H9 (cell line): ENCODE measurements around the gene GSX1. TPM values are rescaled to one million over a fixed set of nuclear protein-coding genes. Genes with fewer than 3 reads are reported as not detected.

Experiments used
- DNase-seq: peaks from one replicate; pipeline ENCODE4 v3.0.0-alpha.2; 2017
- H2AFZ ChIP-seq: one replicate; pipeline ENCODE4 v1.6.1; 2013; ENCODE audit warnings: mild to moderate bottlenecking, low read length, control low read depth, moderate library complexity
- H2AK5ac ChIP-seq: 2 replicates; pipeline ENCODE4 v1.6.1; 2013; ENCODE audit warnings: low read length, control low read depth, mixed read lengths; ENCODE audit not compliant: insufficient read length
- H2BK120ac ChIP-seq: one replicate; pipeline ENCODE4 v1.6.1; 2013; ENCODE audit warnings: low read depth, mild to moderate bottlenecking, low read length, control low read depth, inconsistent platforms; ENCODE audit not compliant: poor library complexity, severe bottlenecking
- H2BK12ac ChIP-seq: 2 replicates; pipeline ENCODE4 v1.6.1; 2013; ENCODE audit warnings: low read length, control low read depth, mixed read lengths, low read depth; ENCODE audit not compliant: insufficient read length
- H2BK15ac ChIP-seq: 2 replicates; pipeline ENCODE4 v1.6.1; 2013; ENCODE audit warnings: low read depth, low read length, control low read depth
- H2BK20ac ChIP-seq: one replicate; pipeline ENCODE4 v1.6.1; 2013; ENCODE audit warnings: low read depth, mild to moderate bottlenecking, low read length, control low read depth, inconsistent platforms; ENCODE audit not compliant: poor library complexity, severe bottlenecking
- H2BK5ac ChIP-seq: 2 replicates; pipeline ENCODE4 v1.6.1; 2013; ENCODE audit warnings: low read length, control low read depth, mixed read lengths; ENCODE audit not compliant: insufficient read length
- H3K14ac ChIP-seq: 2 replicates; pipeline ENCODE4 v1.6.1; 2013; ENCODE audit warnings: low read length, control low read depth; ENCODE audit not compliant: insufficient read depth
- H3K18ac ChIP-seq: 2 replicates; pipeline ENCODE4 v1.6.1; 2013; ENCODE audit warnings: low read depth, mild to moderate bottlenecking, mixed read lengths, low read length, control low read depth; ENCODE audit not compliant: insufficient read length
- H3K23ac ChIP-seq: 2 replicates; pipeline ENCODE4 v1.6.1; 2013; ENCODE audit warnings: low read length, control low read depth, mixed read lengths, low read depth; ENCODE audit not compliant: insufficient read length
- H3K23me2 ChIP-seq: 2 replicates; pipeline ENCODE4 v1.6.1; 2013; ENCODE audit warnings: low read depth, mild to moderate bottlenecking, mixed read lengths, low read length, control low read depth; ENCODE audit not compliant: insufficient read length, poor library complexity, severe bottlenecking
- H3K27ac ChIP-seq: 2 replicates; pipeline ENCODE4 v1.5.1; 2013; ENCODE audit warnings: low read length, control low read depth, mixed read lengths, low read depth; ENCODE audit not compliant: insufficient read length
- H3K27me3 ChIP-seq: 2 replicates; pipeline ENCODE4 v1.6.1; 2013; ENCODE audit warnings: low read length, control low read depth, inconsistent platforms; ENCODE audit not compliant: insufficient read depth
- H3K4ac ChIP-seq: 2 replicates; pipeline ENCODE4 v1.6.1; 2013; ENCODE audit warnings: low read depth, mild to moderate bottlenecking, control low read depth, inconsistent platforms, low read length, moderate library complexity
- H3K4me1 ChIP-seq: 2 replicates; pipeline ENCODE4 v1.6.1; 2013; ENCODE audit warnings: low read length, control low read depth, inconsistent platforms; ENCODE audit not compliant: insufficient read depth
- H3K4me2 ChIP-seq: 2 replicates; pipeline ENCODE4 v1.6.1; 2013; ENCODE audit warnings: low read length, control low read depth, mixed read lengths; ENCODE audit not compliant: insufficient read length, insufficient read depth
- H3K56ac ChIP-seq: 2 replicates; pipeline ENCODE4 v1.6.1; 2013; ENCODE audit warnings: low read depth, mild to moderate bottlenecking, mixed read lengths, low read length, control low read depth; ENCODE audit not compliant: insufficient read length
- H3K79me1 ChIP-seq: 2 replicates; pipeline ENCODE4 v1.6.1; 2013; ENCODE audit warnings: low read depth, mild to moderate bottlenecking, moderate library complexity, low read length, control low read depth, inconsistent platforms; ENCODE audit not compliant: insufficient read depth, poor library complexity, severe bottlenecking
- H3K79me2 ChIP-seq: 2 replicates; pipeline ENCODE4 v1.6.1; 2013; ENCODE audit warnings: low read length, control low read depth, inconsistent platforms; ENCODE audit not compliant: insufficient read depth
- H3K9ac ChIP-seq: 2 replicates; pipeline ENCODE4 v1.6.1; 2013; ENCODE audit warnings: low read length, control low read depth, mixed read lengths; ENCODE audit not compliant: insufficient read length; ENCODE audit errors: extremely low read depth
- H3K9me3 ChIP-seq: one replicate; pipeline ENCODE4 v1.6.1; 2013; ENCODE audit warnings: low read depth, low read length, inconsistent platforms; ENCODE audit not compliant: control insufficient read depth
- H3T11ph ChIP-seq: one replicate; pipeline ENCODE4 v1.6.1; 2013; ENCODE audit warnings: mild to moderate bottlenecking, low read length, control low read depth, inconsistent platforms
- H4K20me1 ChIP-seq: one replicate; pipeline ENCODE4 v1.6.1; 2013; ENCODE audit not compliant: control insufficient read depth, insufficient read length, insufficient read depth
- H4K5ac ChIP-seq: 2 replicates; pipeline ENCODE4 v1.6.1; 2013; ENCODE audit warnings: low read depth, mild to moderate bottlenecking, mixed read lengths, low read length, control low read depth; ENCODE audit not compliant: insufficient read length
- H4K8ac ChIP-seq: replicated peaks from 2 replicates; pipeline ENCODE4 v1.6.1; 2013; ENCODE audit warnings: low read length, control low read depth, mixed read lengths, low read depth; ENCODE audit not compliant: insufficient read length
- H4K91ac ChIP-seq: 2 replicates; pipeline ENCODE4 v1.6.1; 2013; ENCODE audit warnings: low read depth, mild to moderate bottlenecking, moderate library complexity, mixed read lengths, low read length, control low read depth; ENCODE audit not compliant: insufficient read length
- H3K27ac Mint-ChIP-seq, 3 experiments: 2 replicates in 2 of 3; 3 replicates in 1 of 3; pipeline ENCODE4 v1.8.0; 2020 to 2021; ENCODE audit warnings: mixed read lengths in 3 of 3, mild to moderate bottlenecking in 1 of 3, moderate library complexity in 1 of 3
- H3K27me3 Mint-ChIP-seq: 2 replicates; pipeline ENCODE4 v1.8.0; 2021; ENCODE audit warnings: low read depth, mild to moderate bottlenecking, moderate library complexity, mixed read lengths
- H3K36me3 Mint-ChIP-seq, 3 experiments: 2 replicates in 2 of 3; 3 replicates in 1 of 3; pipeline ENCODE4 v1.8.0; 2020 to 2021; ENCODE audit warnings: low read depth in 3 of 3, mixed read lengths in 3 of 3; ENCODE audit not compliant: insufficient read depth in 1 of 3
- H3K4me1 Mint-ChIP-seq, 2 experiments: 2 replicates each; pipeline ENCODE4 v1.8.0; 2020; ENCODE audit warnings: mixed read lengths in 2 of 2
- H3K4me3 Mint-ChIP-seq, 2 experiments: 2 replicates in 1 of 2; 3 replicates in 1 of 2; pipeline ENCODE4 v1.8.0; 2020 to 2021; ENCODE audit warnings: mild to moderate bottlenecking in 2 of 2, mixed read lengths in 2 of 2, moderate library complexity in 1 of 2
- H3K9me3 Mint-ChIP-seq, 2 experiments: 2 replicates in 1 of 2; 3 replicates in 1 of 2; pipeline ENCODE4 v1.8.0; 2020; ENCODE audit warnings: mild to moderate bottlenecking in 2 of 2, mixed read lengths in 2 of 2, moderate library complexity in 1 of 2
- CTCF ChIP-seq: fragments of 200-600 bp; sonication (generic); conservative IDR thresholded peaks from 3 replicates; pipeline ENCODE4 v1.8.0; 2021; ENCODE audit warnings: antibody characterized with exemption, mild to moderate bottlenecking
- WGBS: extraction: QIAGEN DNeasy Blood & Tissue Kit; methylation state at CpG from one replicate; pipeline ENCODE4 v1.1.7; 2013; ENCODE audit warnings: missing lambda C conversion rate, low lambda C conversion rate, mixed read lengths; ENCODE audit not compliant: insufficient read length; ENCODE audit errors: extremely low coverage; 5-methylcytosine and 5-hydroxymethylcytosine counted together
- total RNA-seq: library from RNA; stranded (reverse); gene quantifications from 2 replicates; pipeline ENCODE4 v1.2.1, GENCODE V29; 2021

Gene GSX1
- total RNA-seq, 1 experiment from 2014 or later, result not detected

- Mint-ChIP-seq H3K9me3 (no peaks in the 10 kb centered on the region), H3K4me1 (peaks cover 20 to 26% of the 10 kb centered on the region in 2 experiments), H3K36me3 (no peaks in the 10 kb centered on the region), H3K27me3 (peaks cover 92% of the 10 kb centered on the region), H3K27ac (no peak overlapping the region), H3K4me3 (no peak overlapping the region)
- no peak overlapping the region for H3T11ph ChIP-seq
- H2BK120ac ChIP-seq, result no peak overlapping the region
- H2BK15ac ChIP-seq, result no peak overlapping the region
- no peak overlapping the region for H2AFZ ChIP-seq
- no peak for TF ChIP-seq CTCF
- H3K9ac ChIP-seq, result no peak overlapping the region
- no peaks in the 10 kb centered on the region for H3K79me1 ChIP-seq
- no peak overlapping the region for H2BK12ac ChIP-seq
- no peaks in the 10 kb centered on the region for H3K23me2 ChIP-seq
- no peaks in the 10 kb centered on the region for H4K20me1 ChIP-seq
- no peak overlapping the region for H4K8ac ChIP-seq
- no peak overlapping the region for H4K5ac ChIP-seq
- no peak for DNase-seq
- no peak overlapping the region for H2AK5ac ChIP-seq
- WGBS, result no CpG with 5 or more reads among the region's 14 CpGs
- no peak overlapping the region for H3K18ac ChIP-seq
- H3K9me3 ChIP-seq, result no peaks in the 10 kb centered on the region
- no peak overlapping the region for H3K4me2 ChIP-seq
- H3K27ac ChIP-seq, result no peak overlapping the region
- H3K23ac ChIP-seq, result no peak overlapping the region
- H4K91ac ChIP-seq, result no peak overlapping the region
- no peaks in the 10 kb centered on the region; the same call in 1 of the 2 replicates for H3K27me3 ChIP-seq
- no peak overlapping the region for H2BK20ac ChIP-seq
- no peaks in the 10 kb centered on the region for H3K79me2 ChIP-seq
- no peak overlapping the region for H3K4ac ChIP-seq
- H3K4me1 ChIP-seq, result no peaks in the 10 kb centered on the region
- H3K14ac ChIP-seq, result no peak overlapping the region; the same call in 1 of the 2 replicates
- H3K56ac ChIP-seq, result no peak overlapping the region
- H2BK5ac ChIP-seq, result no peak overlapping the region
Measured at GRCh38 chr13:27772651-27773425, 19.4 kb upstream of the GSX1 start.
